ENCODE data around the gene ENTR1.
"Not testable (repeated sequence)": the region's sequence is repeated elsewhere in the genome, so short reads cannot be mapped to it uniquely, and the experiment has no call there.

ENTR1 gene

DNA sequence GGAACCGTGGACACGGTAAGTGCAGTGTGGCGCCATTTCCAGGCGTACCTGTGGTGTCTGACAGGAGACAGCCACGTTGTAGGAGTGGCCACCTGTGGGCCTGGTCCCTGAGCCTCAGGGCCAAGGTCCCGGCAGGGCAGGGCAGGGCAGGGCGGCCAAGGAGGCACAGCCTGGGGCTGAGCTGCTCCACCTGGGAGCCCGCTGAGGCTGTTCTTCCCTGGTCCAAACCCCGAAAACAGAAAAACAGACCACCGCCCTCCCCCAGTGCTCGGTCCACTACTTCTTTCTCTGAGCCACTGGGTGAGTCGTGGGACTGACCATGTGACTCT lies 8.6 kb upstream of the ENTR1 start:
- no peak for DNase-seq
- no peak for ATAC-seq

DNA sequence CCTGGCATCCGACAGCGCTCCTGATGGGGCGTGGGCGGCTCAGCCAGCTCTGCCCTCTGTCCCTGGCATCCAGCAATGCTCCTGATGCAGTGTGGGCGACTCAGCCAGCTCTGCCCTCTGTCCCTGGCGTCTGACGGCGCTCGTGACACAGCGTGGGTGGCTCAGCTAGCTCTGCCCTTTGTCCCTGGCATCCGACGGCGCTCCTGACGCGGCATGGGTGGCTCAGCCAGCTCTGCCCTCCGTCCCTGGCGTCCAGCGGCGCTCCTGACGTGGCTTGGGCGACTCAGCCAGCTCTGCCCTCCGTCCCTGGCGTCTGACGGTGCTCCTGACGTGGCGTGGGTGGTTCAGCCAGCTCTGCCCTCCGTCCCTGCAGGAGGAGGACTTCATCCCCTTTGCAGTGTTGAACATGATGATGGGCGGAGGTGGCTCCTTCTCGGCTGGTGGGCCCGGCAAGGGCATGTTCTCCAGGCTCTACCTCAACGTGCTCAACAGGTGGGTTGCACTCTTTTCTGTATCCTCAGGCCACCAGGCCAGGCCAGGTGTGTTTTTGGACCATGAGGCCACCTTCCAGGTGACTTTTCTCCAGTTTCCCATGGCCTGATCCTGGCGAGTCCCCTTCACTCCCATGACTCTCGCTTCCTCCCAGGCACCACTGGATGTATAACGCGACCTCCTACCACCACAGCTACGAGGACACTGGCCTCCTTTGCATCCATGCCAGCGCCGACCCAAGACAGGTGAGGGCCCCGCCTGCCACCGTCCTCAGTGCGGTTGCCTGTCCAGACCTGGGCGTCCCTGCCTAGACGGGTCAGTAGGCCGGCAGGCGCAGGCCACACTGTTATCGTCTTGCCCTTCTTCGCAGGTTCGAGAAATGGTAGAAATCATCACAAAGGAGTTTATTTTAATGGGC lies 8.0 kb upstream of the ENTR1 start:
- no peak for ATAC-seq

DNA sequence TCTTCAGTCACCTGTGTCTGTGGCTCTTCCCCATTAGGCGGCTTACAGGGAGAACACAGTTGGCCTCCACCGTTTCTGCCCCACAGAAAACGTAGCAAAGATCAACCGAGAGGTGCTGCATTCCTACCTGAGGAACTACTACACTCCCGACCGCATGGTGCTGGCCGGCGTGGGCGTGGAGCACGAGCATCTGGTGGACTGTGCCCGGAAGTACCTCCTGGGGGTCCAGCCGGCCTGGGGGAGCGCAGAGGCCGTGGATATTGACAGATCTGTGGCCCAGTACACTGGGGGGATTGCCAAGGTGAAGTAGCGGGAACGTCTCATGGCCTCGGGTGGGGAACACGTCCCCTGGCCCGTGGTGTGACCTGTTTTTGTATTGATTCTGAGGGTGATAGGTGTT lies 6.5 kb upstream of the ENTR1 start:
- ATAC-seq (no peak), DNase-seq (no peak)

More for the DNA sequence above, 8.0 kb upstream of the ENTR1 start:
- no peak for DNase-seq

DNA sequence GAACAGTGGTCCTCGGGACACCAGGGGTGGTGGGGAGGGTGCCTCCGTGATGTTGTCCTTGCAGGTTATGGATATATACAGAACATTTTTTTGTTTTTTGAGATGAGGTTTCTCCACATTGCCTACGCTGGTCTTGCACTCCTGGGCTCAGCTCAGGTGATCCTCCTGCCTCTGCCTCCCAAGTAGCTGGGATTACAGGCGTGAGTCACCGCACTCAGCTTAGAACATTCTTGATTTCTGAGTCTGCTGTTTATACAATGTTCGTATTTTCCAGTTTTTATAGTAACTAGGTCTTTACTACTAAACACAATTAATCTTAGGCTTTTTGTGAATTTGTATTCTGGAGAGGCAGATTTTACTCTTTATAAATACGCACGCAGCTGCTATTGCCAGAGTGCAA lies 6.0 kb upstream of the ENTR1 start:
- no peak for ATAC-seq
- DNase-seq = no peak

DNA sequence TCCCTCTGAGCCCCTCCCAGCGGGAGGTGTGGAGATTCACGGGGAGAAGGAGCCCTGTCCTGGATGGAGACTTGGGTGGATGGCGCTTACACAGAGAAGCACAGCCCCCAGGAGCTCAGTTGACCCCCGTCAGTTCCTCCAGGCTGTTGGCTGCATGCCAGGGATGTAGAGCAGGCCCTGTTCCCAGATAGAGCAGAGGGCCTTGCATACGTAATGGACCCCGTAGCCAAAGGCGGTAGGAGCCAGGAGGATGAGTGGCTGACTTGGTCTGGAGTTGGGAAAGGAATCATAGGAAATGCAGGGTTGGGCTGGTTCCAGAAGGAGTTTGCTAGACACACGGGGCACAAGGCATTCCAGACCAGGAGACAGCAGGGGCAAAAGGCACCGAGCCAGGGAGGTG lies 2.5 kb upstream of the ENTR1 start:
- ATAC-seq = no peak
- no peak for DNase-seq

DNA sequence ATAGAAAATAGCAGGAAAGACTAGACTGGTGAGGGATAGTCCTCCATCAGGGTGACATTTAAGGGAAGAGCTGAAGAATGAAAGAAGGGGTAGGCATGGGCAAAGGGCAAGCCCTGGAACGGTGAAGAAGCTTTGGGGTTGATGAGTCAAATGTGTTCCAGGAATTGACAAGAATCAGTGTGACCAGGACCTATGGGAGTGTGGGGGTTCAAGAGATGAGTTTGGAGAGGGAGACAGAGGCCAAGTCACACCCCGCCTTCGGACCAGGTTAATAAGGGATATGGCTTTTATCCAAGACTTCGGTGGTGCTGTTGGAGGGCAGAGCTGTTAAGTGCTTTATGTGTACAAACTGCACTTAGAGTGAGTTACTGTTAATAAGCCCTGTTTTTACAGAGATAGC lies 964 bp upstream of the ENTR1 start:
- ATAC-seq (peak; percentile 19), DNase-seq (no peak)

DNA sequence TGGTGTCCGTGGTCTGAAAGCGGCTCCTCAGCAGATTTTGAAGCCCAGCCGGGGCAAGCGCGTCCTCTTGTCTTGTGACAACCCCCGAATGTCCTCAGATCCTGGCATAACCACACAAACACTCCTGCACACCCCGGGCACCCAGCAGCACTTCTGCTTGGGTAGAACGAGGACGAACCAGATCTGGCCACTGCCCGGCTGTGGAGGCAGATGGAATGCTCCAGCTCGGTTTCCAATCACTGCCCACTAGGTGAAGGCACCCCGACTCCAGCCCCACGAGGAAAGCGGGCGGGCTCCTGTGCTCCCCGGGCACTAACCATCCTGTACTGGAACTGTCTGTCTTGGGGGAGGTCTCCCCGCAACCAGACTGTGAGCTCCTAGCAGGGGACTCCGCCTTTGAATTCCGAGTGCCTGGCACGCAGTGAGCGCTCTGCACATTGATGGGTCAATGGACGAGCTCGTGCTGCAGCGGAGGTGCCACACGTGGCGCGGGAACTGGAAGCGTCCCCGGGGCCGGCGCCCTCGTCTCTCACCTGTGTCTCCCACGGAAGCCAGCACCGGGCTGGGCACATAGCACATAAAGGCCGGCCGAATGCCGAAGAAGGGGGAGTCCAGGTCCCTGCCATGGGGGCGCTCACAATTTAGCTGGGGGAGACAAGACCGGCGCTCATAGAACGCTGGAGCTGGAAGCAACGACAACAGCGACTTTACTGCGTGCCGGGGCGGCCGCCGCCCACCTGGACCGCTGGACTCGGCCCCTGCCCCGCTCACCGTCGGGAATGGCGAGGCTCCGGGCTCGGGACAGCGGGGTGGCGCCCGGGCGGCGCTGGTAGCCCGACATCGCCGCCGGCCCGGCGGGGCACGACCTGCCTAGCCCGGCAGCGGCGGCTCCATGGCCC lies 608 bp downstream of the ENTR1 start:
- DNase-seq = peak; percentile 49
- ATAC-seq = peak; percentile 24

DNA sequence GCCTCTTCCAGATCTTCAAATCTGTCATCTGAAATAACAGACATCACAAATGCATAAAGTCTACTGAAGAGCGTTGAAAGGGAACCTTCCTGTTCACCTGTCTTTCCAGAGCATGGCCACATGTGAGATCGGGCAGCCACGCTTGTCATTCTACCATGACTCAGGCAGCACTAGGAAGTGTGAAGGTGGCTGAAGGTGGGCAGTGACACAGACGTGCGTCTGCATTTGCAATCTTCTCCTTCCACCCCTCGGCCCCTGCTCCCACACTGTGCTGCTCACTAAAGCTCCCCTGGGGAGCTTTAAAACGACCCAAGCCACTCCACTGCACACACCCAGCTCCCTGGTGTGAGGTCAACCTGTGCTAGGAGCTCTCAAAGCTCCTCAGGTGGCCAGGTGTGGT lies 2.5 kb downstream of the ENTR1 start:
- no peak for DNase-seq
- ATAC-seq = no peak

DNA sequence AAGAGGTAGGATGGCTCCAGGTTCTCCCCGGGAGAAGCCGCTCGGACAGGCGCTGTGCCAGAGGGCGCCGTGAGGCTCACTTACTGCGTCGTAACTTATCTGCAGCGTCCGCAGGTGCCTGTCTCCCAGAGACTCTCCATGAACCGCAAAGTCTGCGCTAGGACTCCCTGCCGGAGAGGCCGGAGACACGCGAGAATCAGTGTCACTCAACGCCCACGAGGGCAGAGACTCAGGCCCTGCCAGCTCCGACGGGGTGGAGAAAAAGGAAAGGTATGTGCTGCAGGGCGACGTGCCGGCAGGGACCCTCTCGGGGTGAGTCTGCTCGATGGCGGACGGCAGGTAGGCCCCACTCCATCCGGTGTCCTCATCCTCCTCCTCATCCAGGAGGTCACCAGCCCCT lies 3.4 kb downstream of the ENTR1 start:
- not testable (repeated sequence) for DNase-seq, ATAC-seq

DNA sequence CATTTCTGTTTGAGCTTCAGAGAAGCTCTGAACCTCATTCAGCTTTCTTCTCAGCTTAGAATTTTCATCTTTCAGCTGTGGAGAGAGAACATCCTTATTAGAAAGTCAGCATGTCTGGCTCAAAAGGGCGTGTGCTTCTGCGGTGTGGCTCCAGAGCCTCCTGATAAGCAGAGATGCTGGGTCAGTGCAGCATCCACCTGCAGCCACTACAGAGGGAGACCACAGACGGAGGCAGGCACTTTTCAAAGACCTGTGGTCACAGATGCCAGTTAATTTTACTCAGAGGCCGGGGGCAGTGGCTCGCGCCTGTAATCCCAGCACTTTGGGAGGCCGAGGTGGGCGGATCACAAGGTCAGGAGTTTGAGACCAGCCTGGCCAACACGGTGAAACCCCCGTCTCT lies 4.5 kb downstream of the ENTR1 start:
- ATAC-seq, DNase-seq: not testable (repeated sequence)

DNA sequence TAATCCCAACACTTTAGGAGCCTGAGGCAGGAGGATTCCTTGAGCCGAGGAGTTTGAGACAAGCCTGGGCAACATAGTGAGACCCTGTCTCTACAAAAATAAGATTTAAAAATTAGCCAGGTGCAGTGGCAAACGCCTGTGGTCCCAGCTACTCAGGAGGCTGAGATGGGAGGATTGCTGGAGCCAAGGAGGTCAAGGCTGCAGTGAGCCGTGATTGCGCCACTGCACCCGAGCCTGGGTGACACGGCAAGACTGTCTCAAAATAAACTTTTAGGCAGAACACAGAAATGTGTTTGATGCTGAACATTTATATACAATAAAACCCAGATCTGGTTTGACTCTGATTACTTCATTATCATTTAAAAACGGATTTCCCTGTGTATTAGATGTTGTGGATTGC lies 4.9 kb downstream of the ENTR1 start:
- ATAC-seq (no peak), DNase-seq (no peak)

DNA sequence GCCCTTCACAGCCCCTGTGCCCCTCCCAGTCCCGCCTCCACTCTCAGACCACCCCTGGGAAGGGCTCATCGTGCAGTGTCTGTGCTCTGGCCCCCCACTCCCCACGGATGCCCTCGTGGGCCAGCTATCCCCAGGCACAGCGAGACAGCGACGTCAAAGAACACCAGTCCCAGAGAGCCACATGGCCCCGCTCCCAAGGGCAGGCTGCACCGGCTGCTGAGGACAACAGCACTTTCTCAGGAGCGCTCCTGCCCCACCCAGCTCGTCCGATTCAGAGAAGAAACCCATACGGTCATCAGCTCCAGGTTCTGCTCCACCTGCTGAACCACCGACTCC lies 5.6 kb downstream of the ENTR1 start:
- DNase-seq (peak; percentile 25), ATAC-seq (no peak)

DNA sequence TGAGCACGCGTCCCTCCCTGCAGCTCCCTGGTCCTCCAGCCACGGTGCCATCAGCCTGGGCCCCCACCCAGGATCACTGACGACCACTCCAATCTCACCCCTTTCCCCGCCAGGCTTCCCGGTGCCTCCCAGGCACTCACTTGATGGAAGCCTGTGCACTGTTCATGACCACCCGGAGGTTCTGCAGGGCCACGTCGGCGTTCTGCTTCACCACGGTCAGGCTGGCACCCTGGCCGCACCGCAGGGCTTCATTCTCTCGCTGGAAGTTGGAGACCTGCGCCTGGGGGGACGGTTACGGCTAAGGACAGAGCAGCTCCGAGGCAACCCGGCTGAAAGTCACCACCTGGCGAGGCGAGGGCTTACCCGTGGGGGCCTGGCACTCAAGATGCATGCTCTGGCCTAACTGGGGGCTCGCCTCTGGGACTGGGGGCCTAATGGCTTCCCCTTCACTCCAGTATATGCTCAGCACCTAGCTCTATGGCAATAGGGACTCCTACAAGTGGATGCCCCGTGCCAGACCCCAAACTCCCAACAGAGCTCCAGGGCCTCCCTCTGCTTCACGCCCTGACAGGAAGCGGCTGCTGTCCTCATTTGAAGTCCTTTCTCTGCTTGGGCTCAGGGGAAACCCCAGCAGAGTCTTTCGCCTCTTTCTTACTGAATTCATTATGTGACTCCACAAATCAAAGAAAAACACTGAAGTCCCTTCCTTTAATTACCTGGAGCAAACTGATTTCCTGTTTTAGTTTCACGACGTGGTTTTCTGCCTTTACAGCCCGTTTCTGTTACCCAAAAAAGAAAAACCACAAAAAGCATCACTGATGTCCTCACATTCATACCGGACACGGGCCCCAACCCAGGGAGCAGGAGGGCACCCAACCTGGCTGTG lies 6.3 kb downstream of the ENTR1 start:
- ATAC-seq (peak; percentile 33), DNase-seq (peak; percentile 68)

DNA sequence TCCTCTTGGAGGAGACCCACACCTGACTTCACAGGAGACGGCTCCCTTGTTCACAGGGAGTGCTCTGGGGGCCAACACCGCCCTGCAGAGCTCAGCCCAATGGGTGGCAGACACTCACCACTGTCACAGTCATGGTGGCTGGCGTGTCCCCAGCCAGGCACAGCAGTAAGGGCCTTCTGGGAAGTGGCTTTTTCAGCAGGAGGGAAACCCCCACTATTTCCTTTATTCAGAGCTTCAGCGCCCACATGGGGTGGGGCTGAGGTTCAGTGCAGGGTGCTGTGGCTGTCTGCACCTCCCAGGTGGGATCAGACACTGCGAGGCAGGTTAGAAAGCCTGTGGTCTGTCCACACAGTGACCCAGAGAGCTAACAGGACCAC lies 6.9 kb downstream of the ENTR1 start:
- DNase-seq (peak; percentile 80), ATAC-seq (peak; percentile 87)

DNA sequence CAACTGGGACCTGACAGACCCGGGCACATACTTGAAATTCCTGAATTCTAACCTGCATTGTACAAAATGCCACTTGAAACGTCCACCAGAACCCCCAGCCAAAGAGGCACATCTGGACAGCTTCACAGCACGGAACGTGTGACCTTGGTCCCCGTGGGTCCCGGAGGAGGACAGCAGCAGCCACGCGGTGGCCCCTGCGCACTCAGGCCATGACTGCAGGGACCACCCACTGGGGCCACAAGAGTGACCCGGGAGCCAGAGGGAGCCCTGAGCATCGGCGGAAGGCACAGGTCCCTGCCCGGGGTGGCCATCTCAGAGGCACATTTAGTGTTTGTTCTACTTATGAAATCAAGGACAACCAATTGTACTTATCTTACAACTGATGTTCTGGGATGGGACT lies 8.3 kb downstream of the ENTR1 start:
- ATAC-seq (no peak), DNase-seq (no peak)

DNA sequence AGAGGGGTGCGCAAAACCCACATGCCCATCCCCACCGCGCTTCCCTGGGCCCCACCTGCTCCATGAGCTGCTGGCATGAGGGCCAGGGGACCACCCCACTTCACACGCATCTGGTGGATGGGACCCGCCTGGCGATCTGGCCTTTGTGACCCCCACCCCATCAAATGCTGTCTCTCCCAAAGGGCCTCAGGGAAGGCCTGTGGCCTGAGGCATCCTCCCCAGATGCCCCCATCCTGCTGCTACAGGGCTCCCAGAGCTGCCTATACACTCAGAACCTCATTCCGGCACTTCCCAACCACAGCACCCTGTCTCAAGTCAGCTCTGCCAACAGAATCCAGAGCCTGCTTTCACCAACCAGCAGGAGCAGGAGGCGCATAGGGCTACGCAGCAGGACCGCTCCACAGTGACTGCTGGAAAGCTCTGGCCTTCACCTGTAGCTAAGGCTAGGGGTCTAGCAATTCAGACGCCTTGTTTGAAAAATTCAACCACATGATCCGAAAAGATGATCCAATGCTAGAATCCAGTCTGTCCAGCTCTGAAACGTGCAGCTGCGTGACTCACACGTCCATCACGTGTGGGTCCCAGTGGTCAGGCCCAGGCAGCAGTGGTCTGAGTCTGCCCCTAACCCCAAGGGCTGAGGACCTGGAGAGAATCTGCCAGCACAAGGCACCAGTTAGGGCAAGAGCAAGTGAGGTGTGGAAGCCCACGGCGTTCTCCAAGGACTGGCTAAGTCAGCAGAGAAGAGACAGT lies 9.1 kb downstream of the ENTR1 start:
- ATAC-seq (no peak), DNase-seq (no peak)

DNA sequence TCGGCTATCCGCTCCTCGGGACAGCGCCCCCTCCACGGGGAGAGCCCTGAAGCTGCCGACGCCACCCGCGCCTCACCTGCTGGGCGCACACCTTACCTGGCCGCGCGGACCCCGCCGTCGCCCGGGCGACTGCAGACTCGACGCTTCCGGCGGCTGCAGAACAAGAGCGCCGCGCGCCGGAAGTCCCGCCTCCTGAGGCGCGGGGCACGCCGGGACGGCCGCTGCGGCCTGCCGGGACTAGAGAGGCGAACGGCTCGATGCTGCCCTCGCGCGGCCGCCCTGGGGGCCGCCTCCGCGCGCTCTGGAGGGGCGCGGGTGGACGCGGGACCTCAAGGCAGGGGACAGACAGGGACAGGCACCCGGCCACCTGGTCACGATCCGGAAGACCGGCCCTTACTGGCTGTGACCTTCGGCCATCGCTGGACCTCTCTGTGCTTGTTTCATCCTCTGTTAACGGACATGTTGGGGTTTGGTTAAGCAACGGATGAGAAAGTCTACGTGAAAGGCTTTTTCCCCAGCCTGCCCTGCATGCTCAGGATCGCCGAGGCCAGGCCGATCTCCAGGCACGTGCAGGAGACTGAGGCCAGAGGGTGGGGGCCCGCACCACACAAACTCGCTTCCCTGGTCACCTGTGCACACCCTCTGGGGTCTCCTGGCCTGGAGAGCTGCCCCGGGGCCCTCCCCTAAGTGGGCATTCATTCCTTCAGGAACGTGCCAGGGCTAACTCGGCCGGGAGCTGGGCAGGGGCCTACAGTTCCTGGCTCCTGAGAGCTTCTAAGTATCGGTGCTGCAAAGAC lies 10.2 kb downstream of the ENTR1 start, which contains the start of gene SNAPC4:
Gene SNAPC4, minus strand, starts transcription at position 133 of the 797 bp plus-strand sequence. CDS start 1,742 bp downstream, outside the sequence.
- peak; percentile 71 for ATAC-seq
- peak; percentile 93 for DNase-seq

DNA sequence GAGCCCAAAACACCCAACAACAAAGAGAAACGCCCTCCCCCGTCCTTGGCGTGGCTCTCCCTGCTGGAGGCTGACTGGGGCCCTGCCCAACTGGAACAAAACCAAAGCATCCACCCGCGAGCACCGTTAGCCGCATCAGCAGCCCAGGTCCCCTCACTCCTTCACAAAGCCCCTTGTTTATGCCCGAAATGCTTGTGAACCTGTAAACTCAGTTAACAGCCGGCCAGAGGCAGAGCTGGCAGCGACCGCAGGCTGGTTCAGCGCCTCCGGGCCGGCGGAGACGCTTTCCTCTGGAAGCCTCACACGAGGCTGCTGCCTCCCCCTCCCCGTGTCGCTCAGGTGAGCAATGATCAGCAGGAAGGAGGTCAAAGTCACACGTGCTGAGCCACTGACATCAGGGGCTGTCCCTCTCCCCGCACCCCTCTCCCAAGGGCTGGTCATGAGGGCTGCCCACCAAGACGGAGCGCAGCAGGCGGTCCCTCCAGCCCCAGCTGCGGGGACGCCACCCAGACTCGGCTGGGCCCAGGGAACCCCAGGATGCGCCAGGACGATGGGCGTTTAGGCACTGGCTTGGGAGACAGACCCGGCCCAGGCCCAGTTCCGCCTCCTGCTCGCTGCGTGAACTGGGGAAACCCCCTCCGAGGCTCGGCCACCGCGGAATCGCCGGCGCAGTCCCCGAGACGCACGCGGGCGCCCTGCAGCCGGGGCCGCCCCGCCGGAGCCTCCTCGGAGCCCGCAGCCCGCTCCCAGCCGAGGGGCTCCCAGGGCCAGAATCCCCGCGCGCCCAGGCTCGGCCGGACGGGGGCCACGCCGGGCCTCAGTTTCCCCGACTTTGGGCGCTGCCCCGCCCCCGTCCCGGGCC lies 11.0 kb downstream of the ENTR1 start:
- ATAC-seq (peak; percentile 20), DNase-seq (peak; percentile 60)

DNA sequence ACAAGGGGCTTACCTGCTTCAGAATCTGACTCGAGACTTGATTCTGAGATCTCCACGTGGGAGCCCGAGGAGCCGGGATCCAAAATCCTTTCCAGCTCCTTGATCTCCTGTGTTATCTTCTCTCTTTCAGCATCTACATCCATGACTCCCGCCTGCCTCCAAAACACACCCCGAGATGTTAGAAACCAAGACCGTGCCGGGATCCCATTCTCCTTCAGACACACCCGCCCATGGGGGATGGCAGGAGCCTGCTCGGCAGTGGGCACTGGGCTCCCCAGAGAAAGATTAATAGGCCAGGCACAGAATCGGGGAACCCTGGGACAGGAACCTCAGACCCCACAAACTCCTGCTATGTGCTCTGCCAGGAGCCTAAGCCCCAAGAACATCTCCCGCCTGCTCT lies 12.1 kb downstream of the ENTR1 start:
- no peak for DNase-seq
- ATAC-seq = no peak

DNA sequence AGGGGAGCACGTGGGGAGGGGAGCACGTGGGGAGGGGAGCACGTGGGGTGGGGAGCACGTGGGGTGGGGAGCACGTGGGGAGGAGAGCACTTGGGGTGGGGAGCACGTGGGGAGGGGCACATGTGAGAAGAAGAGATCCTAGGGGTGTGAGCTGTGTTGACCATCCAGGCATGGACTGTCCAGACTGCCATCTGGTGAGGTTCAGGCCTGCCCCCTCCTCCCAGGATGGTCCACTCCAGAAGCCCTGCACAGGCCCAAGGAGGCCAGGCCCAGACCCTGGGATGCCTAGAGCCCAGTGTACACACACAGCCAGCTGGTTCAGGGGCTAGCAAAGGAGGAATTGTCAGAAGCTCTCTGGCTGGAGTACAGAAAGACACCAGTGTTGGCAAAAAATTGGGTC lies 12.8 kb downstream of the ENTR1 start:
- ATAC-seq (no peak), DNase-seq (no peak)
